ENCODE results near the gene ANKMY1. TPM values are rescaled to one million over a fixed set of nuclear protein-coding genes. Genes with fewer than 3 reads are reported as not detected.

Gene ANKMY1
- total and polyA plus RNA-seq, 2 of the 13 experiments (the other 11 are each of a cell fraction or from before 2014, with no cell fraction given) = 11.7 to 18.8 TPM

DNA sequence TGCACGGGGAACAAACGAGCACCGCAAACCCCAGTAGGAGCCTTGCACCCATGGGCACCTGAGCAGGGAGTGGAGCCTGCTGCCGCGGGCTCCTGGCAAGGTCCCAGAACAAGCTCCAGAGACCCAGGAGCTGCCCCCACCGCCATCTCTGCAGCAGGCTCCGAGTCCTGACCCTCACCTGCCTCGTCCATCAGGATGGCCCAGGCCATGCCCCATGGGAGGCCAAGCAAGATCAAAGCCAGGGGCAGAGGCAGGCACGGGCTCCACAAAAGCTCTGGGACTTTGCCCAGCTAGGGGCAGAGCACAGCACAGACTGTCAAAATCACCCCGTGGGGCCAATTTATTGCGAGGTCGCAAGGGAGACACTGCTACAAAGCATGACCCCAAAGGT is 78.7 kb downstream of the ANKMY1 start:
- Histone ChIP-seq H2AFZ (ENCODE audit: low read length) (no peak overlapping the region), H3K9ac (ENCODE audit: insufficient read depth, low read depth, low read length) (no peak overlapping the region), H4K20me1 (ENCODE audit: insufficient read depth, low read length) (no peaks in the 10 kb centered on the region), H3K4me3 (replicated peaks in 1 of 3; ENCODE audit: insufficient read depth in 1 of 3, low read depth in 2 of 3, low read length in 3 of 3) (no peak overlapping the region), H3K36me3 (replicated peaks in 1 of 2; ENCODE audit: control insufficient read depth in 1 of 2, insufficient read depth in 2 of 2, low read length in 2 of 2) (peaks cover 0 to 1% of the 10 kb centered on the region in 2 experiments; a peak in 1 of 5 replicates), H3K4me2 (ENCODE audit: low read depth, low read length) (no peak overlapping the region), H3K4me1 (ENCODE audit: insufficient read depth, low read length) (no peaks in the 10 kb centered on the region), H3K27me3 (ENCODE audit: control insufficient read depth in 1 of 2, insufficient read depth in 2 of 2, low read length in 2 of 2) (no peaks in the 10 kb centered on the region), H3K9me3 (ENCODE audit: low read length) (no peaks in the 10 kb centered on the region), H3K79me2 (ENCODE audit: insufficient read depth, low read length) (no peaks in the 10 kb centered on the region), H3K27ac (ENCODE audit: extremely low read length, insufficient read depth, low read length) (no peak overlapping the region)
- CTCF ChIA-PET (ENCODE audit: low intra/inter-chr PET ratio, low total read pairs) = no interaction called here
- in situ Hi-C loops (cut with HindIII; ENCODE audit: extremely low pct_ligation_motif_present, low pct_unique_long_range_greater_than_20kb) (no loop called here), intact Hi-C loops (cut with micrococcal nuclease; ENCODE audit: unreplicated experiment) (no loop called here)
- DNase-seq (ENCODE audit: low spot score) (no peak), FAIRE-seq (no peak), ATAC-seq (peak; percentile 21; the same call in 2 of the 3 replicates)
- POLR2A ChIA-PET = no interaction called here
- no TSS peak for BruUV-seq (replicated peaks)
- TF ChIP-seq ZNF33B (CRISPR knock-in tag; IDR thresholded peaks at IDR 0.05) = no peak
- TF ChIP-seq RBM22 (optimal IDR thresholded peaks at IDR 0.05; ENCODE audit: low read length) = peak; percentile 19
- TF ChIP-seq ZNF329 (CRISPR knock-in tag; IDR thresholded peaks at IDR 0.05; ENCODE audit: low read depth) = no peak
- WGBS (ENCODE audit: low lambda C conversion rate) = 87% methylated on average over 12 of the region's 12 CpGs

DNA sequence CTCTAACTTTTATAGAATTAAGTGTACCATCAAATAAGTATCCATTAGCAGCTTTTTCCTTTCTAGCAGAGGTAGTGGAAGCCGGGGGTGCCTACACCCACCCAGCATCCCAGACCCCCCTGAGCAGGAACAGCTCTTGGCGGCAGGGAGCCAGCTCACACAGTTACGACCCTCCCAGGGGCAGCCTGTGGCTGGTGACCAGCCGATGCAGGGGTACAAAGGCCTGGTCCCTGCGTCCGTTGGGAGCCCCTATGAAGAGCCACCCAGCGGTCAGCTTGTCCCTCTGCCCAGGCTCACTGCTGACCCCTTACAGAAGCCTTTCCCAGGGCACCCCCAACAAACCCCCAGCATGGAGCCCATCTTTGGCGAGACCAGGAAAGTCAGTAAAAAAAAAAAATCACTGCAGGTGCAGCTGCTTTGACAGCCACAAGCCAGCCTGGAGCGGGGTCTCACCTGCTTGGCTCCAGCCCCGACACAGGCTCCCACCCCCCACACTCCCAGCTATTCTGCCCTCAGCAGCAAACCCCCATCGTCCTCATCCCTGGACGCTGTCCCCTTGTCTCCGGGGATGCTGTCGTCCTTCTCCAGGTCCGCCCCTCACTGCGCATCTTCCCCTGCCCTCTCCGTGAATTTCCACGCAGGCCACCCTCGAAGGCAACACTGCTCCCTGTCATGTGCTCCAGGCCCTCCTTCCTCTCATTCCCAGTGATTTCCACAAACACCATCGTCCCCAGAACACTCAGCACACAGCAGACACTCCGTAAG is 79.3 kb downstream of the ANKMY1 start:
- Histone ChIP-seq H3K4me2 (ENCODE audit: low read depth, low read length) (no peak overlapping the region), H3K9ac (ENCODE audit: insufficient read depth, low read depth, low read length) (no peak overlapping the region), H3K9me3 (ENCODE audit: low read length) (peaks cover 3% of the 10 kb centered on the region; the same call in 1 of the 2 replicates), H3K4me3 (replicated peaks in 1 of 3; ENCODE audit: insufficient read depth in 1 of 3, low read depth in 2 of 3, low read length in 3 of 3) (no peak overlapping the region), H2AFZ (ENCODE audit: low read length) (no peak overlapping the region), H3K27me3 (ENCODE audit: control insufficient read depth in 1 of 2, insufficient read depth in 2 of 2, low read length in 2 of 2) (no peaks in the 10 kb centered on the region), H3K27ac (ENCODE audit: extremely low read length, insufficient read depth, low read length) (no peak overlapping the region), H4K20me1 (ENCODE audit: insufficient read depth, low read length) (no peaks in the 10 kb centered on the region), H3K36me3 (replicated peaks in 1 of 2; ENCODE audit: control insufficient read depth in 1 of 2, insufficient read depth in 2 of 2, low read length in 2 of 2) (peaks cover 0 to 1% of the 10 kb centered on the region in 2 experiments; a peak in 1 of 5 replicates), H3K4me1 (ENCODE audit: insufficient read depth, low read length) (no peaks in the 10 kb centered on the region), H3K79me2 (ENCODE audit: insufficient read depth, low read length) (no peaks in the 10 kb centered on the region)
- BruUV-seq (replicated peaks) = no TSS peak
- DNase-seq (ENCODE audit: low spot score) (no peak), ATAC-seq (no peak; the same call in 2 of the 3 replicates), FAIRE-seq (no peak)
- 93% methylated on average over 18 of the region's 21 CpGs for WGBS (ENCODE audit: low lambda C conversion rate)
- ChIA-PET POLR2A (no interaction called here), CTCF (ENCODE audit: low intra/inter-chr PET ratio, low total read pairs) (no interaction called here)
- intact Hi-C loops (cut with micrococcal nuclease; ENCODE audit: unreplicated experiment) = no loop called here
- in situ Hi-C loops (cut with HindIII; ENCODE audit: extremely low pct_ligation_motif_present, low pct_unique_long_range_greater_than_20kb) = no loop called here
- no peak for TF ChIP-seq KLF15 (CRISPR knock-in tag; IDR thresholded peaks at IDR 0.05; ENCODE audit: borderline replicate concordance)
- TF ChIP-seq FOXA1 (IDR thresholded peaks at IDR 0.05) = no peak
- TF ChIP-seq FOXA1 (CRISPR knock-in tag; IDR thresholded peaks at IDR 0.05) = no peak
- no peak for TF ChIP-seq PHF21A (CRISPR knock-in tag; IDR thresholded peaks at IDR 0.05)
- TF ChIP-seq, protein P1, sequence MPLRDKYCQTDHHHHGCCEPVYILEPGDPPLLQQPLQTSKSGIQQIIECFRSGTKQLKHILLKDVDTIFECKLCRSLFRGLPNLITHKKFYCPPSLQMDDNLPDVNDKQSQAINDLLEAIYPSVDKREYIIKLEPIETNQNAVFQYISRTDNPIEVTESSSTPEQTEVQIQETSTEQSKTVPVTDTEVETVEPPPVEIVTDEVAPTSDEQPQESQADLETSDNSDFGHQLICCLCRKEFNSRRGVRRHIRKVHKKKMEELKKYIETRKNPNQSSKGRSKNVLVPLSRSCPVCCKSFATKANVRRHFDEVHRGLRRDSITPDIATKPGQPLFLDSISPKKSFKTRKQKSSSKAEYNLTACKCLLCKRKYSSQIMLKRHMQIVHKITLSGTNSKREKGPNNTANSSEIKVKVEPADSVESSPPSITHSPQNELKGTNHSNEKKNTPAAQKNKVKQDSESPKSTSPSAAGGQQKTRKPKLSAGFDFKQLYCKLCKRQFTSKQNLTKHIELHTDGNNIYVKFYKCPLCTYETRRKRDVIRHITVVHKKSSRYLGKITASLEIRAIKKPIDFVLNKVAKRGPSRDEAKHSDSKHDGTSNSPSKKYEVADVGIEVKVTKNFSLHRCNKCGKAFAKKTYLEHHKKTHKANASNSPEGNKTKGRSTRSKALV (CRISPR knock-in tag; IDR thresholded peaks at IDR 0.05) = no peak
- no peak for TF ChIP-seq MTA1 (CRISPR knock-in tag; IDR thresholded peaks at IDR 0.05; ENCODE audit: borderline replicate concordance)
- no peak for TF ChIP-seq ZNF775 (CRISPR knock-in tag; IDR thresholded peaks at IDR 0.05; ENCODE audit: borderline replicate concordance)
- TF ChIP-seq, protein P2, sequence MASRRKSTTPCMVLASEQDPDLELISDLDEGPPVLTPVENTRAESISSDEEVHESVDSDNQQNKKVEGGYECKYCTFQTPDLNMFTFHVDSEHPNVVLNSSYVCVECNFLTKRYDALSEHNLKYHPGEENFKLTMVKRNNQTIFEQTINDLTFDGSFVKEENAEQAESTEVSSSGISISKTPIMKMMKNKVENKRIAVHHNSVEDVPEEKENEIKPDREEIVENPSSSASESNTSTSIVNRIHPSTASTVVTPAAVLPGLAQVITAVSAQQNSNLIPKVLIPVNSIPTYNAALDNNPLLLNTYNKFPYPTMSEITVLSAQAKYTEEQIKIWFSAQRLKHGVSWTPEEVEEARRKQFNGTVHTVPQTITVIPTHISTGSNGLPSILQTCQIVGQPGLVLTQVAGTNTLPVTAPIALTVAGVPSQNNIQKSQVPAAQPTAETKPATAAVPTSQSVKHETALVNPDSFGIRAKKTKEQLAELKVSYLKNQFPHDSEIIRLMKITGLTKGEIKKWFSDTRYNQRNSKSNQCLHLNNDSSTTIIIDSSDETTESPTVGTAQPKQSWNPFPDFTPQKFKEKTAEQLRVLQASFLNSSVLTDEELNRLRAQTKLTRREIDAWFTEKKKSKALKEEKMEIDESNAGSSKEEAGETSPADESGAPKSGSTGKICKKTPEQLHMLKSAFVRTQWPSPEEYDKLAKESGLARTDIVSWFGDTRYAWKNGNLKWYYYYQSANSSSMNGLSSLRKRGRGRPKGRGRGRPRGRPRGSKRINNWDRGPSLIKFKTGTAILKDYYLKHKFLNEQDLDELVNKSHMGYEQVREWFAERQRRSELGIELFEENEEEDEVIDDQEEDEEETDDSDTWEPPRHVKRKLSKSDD (CRISPR knock-in tag; IDR thresholded peaks at IDR 0.05; ENCODE audit: low read depth) = no peak
- no peak for TF ChIP-seq KDM3A (CRISPR knock-in tag; IDR thresholded peaks at IDR 0.05; ENCODE audit: low read depth)
- TF ChIP-seq, protein P3, sequence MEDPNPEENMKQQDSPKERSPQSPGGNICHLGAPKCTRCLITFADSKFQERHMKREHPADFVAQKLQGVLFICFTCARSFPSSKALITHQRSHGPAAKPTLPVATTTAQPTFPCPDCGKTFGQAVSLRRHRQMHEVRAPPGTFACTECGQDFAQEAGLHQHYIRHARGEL (CRISPR knock-in tag; IDR thresholded peaks at IDR 0.05) = no peak

All from HepG2 (cell line).